Measurements from ENCODE around the gene INPP5A. TPM values are rescaled to one million over a fixed set of nuclear protein-coding genes. Genes with fewer than 3 reads are reported as not detected.

The INPP5A gene
- total RNA-seq, 1 donor from 2014 or later, result 36.3 TPM

GRCh38 chr10:132714096-132714985 lies 176.8 kb downstream of the INPP5A start:
- peaks cover 11% of the 10 kb centered on the region for H3K27me3 Mint-ChIP-seq (ENCODE audit: unreplicated experiment)
- no peak overlapping the region for H3K27ac Mint-ChIP-seq (ENCODE audit: unreplicated experiment)
- no peak overlapping the region for H3K4me3 Mint-ChIP-seq (ENCODE audit: unreplicated experiment)
- H3K9me3 Mint-ChIP-seq (ENCODE audit: unreplicated experiment), result peaks cover 9% of the 10 kb centered on the region
- H3K36me3 Mint-ChIP-seq (ENCODE audit: unreplicated experiment), result no peaks in the 10 kb centered on the region
- no peak for TF ChIP-seq CTCF (IDR thresholded peaks at IDR 0.05; ENCODE audit: partially characterized antibody, unreplicated experiment)
- DNase-seq, result no peak
- H3K4me1 Mint-ChIP-seq (ENCODE audit: low read depth, unreplicated experiment), result peaks cover 3% of the 10 kb centered on the region

DNA sequence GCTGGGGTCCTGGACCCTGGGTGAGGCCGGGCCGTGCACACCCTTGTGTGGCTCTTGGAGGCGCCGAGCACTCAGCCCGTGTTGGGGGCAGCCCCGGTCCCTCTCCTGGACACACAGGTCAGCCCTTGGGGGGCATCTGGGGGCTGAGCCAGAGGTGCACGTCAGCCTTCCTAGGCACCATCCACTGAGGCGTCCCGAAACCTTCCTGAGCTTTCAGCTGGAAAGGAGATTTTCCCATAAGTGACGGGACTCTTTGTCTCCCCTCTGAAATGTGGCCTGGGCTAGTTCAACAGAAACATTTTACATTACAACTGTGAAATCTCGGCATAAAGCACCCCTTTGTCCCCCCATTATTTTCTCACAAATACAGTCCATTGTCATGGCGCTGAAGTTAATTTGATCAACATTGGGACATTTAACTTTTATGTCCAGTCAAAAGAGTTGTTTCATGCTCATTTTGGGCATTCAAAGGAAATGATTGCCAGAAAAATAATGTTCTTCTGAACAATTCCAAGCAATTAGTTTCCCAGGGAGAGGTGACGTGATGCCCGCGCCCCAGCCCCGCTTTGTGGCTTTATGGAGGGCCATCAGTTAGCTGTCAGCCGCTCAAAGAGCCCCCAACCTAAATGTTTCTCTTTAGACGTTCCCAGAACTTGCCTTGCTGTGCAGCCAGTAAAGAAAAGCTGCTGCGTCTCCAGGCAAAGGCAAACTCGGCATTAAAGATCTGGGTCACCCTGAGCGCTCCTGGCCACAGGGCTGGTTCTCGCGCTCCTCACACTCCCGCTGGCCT lies 177.6 kb downstream of the INPP5A start:
- Mint-ChIP-seq H3K27ac (ENCODE audit: unreplicated experiment) (no peak overlapping the region), H3K27me3 (ENCODE audit: unreplicated experiment) (peaks cover 11% of the 10 kb centered on the region), H3K4me1 (ENCODE audit: low read depth, unreplicated experiment) (peaks cover 3% of the 10 kb centered on the region), H3K36me3 (ENCODE audit: unreplicated experiment) (no peaks in the 10 kb centered on the region), H3K9me3 (ENCODE audit: unreplicated experiment) (peaks cover 9% of the 10 kb centered on the region), H3K4me3 (ENCODE audit: unreplicated experiment) (no peak overlapping the region)
- TF ChIP-seq CTCF (IDR thresholded peaks at IDR 0.05; ENCODE audit: partially characterized antibody, unreplicated experiment), result no peak
- no peak for DNase-seq

GRCh38 chr10:132715776-132716680 lies 178.4 kb downstream of the INPP5A start:
- H3K4me1 Mint-ChIP-seq (ENCODE audit: low read depth, unreplicated experiment), result peaks cover 3% of the 10 kb centered on the region
- H3K4me3 Mint-ChIP-seq (ENCODE audit: unreplicated experiment), result no peak overlapping the region
- no peak for DNase-seq
- no peaks in the 10 kb centered on the region for H3K36me3 Mint-ChIP-seq (ENCODE audit: unreplicated experiment)
- H3K27me3 Mint-ChIP-seq (ENCODE audit: unreplicated experiment), result peaks cover 11% of the 10 kb centered on the region
- H3K27ac Mint-ChIP-seq (ENCODE audit: unreplicated experiment), result no peak overlapping the region
- TF ChIP-seq CTCF (IDR thresholded peaks at IDR 0.05; ENCODE audit: partially characterized antibody, unreplicated experiment), result no peak
- peaks cover 9% of the 10 kb centered on the region for H3K9me3 Mint-ChIP-seq (ENCODE audit: unreplicated experiment)

GRCh38 chr10:132716691-132717490 lies 179.3 kb downstream of the INPP5A start:
- H3K27ac Mint-ChIP-seq (ENCODE audit: unreplicated experiment), result no peak overlapping the region

More at GRCh38 chr10:132716691-132717490, 179.3 kb downstream of the INPP5A start:
- no peak for DNase-seq
- peaks cover 8% of the 10 kb centered on the region for H3K27me3 Mint-ChIP-seq (ENCODE audit: unreplicated experiment)
- no peak overlapping the region for H3K4me3 Mint-ChIP-seq (ENCODE audit: unreplicated experiment)
- H3K36me3 Mint-ChIP-seq (ENCODE audit: unreplicated experiment), result no peaks in the 10 kb centered on the region
- H3K4me1 Mint-ChIP-seq (ENCODE audit: low read depth, unreplicated experiment), result peaks cover 3% of the 10 kb centered on the region
- no peak for TF ChIP-seq CTCF (IDR thresholded peaks at IDR 0.05; ENCODE audit: partially characterized antibody, unreplicated experiment)
- H3K9me3 Mint-ChIP-seq (ENCODE audit: unreplicated experiment), result peaks cover 11% of the 10 kb centered on the region
